DMS53 treated with DMSO at 0.1 percent for 48 hours (cell line): Measurements from ENCODE around the gene SLC6A5.
A peak's percentile ranks its signal among the peaks of the same experiment; 100 is the strongest.

Experiments used
- DNase-seq: peaks from one replicate; lab custom pipeline; 2025; ENCODE audit not compliant: unreplicated experiment; lab: John Stamatoyannopoulos, UW

SLC6A5 gene

DNA sequence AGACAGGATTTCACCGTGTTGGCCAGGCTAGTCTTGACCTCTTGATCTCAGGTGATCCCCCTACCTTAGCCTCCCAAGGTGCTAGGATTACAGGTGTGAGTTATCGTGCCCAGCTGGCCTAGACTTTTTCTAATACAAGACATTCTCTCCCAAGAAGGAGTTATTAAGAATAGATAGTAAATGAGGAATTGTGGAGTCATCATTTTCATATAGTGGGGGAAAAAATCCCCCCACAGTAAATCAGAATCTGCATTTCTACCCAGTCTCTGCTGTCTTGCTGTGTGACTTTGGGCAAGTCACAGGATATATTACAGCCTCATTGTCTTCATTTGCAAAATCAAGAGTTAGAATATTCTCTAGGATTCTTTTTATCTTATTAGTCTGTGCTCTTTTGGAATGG lies 21.6 kb downstream of the SLC6A5 start:
- DNase-seq: no peak

DNA sequence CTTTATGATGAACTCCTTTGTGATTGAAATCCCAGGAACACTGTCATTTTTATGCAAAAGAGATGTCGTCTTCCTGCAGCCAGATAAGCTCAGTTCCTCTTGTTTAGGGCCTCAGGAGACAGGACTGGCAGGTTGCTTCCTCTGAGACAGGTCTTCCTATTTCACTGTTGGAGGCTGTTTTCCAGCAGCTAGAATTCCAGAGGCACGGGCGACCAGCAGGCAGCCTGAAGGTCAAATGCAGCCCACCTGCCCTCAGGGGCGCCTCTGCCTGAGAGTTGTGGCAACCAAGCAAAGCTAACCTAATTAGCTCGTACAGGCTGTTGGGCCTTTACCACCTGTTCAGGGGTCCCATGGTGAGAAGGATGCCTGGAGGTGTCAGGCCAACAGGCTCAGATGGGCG lies 22.3 kb downstream of the SLC6A5 start:
- no peak for DNase-seq

DNA sequence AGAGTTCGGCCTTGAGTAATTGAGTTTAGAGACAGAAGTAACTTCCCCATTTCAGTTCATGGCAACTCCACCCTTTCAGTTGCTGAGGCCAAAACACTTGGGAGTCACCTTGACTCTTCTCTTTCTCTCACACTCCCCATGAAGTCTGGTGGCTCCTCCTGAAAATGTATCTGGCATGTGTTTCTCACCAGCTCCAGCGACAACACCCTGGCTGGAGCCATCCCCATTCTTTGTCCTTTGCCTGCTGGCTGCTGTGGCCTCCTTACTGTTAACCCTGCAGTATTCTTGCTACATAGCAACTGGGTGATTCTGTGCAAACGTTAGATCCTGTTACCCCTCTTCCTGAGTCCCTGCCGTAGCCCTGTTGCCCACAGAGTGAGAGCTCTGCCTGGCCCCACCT lies 23.8 kb downstream of the SLC6A5 start:
- DNase-seq: no peak

GRCh38 chr11:20626279-20626678 lies 26.9 kb downstream of the SLC6A5 start:
- DNase-seq: no peak

- DNase-seq: no peak
Observed at GRCh38 chr11:20627026-20627425, 27.6 kb downstream of the SLC6A5 start.

DNA sequence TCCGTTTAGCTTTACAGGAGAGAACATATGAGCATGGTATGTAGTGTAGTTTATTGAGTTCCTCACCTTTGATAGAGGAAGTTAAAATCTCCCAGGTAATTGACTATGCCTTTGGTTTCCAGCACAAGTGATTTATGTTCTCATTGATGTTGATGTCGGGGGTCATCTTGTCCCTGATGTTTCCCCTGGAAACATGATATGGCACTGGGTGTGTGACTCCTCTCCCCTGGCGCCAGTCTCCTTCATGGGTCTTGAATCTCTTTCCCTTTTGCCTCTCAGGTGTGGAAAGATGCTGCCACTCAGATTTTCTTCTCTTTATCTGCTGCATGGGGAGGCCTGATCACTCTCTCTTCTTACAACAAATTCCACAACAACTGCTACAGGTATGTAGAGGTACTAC lies 28.3 kb downstream of the SLC6A5 start:
- no peak for DNase-seq

- DNase-seq: no peak
Observed at GRCh38 chr11:20631519-20632168, 32.2 kb downstream of the SLC6A5 start.

GRCh38 chr11:20632169-20632532 lies 32.7 kb downstream of the SLC6A5 start:
- no peak for DNase-seq

DNA sequence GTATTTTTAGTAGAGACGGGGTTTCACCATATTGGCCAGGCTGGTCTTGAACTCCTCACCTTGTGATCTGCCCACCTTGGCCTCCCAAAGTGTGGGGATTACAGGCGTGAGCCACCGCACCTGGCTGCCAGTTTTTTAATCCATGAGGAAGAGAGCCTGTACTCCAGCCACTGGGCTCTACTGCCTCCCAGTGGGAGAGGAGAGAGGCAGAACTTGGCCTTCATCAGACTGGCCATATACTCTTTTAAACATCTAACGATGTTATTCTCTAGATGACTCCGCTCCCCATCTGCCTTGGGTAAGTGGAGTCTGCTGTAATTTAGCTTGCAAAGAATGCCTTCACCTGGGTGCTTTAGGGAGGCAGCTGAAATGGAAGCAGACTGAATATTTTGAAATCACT lies 34.6 kb downstream of the SLC6A5 start:
- DNase-seq: no peak

- no peak for DNase-seq
Observed at GRCh38 chr11:20634781-20635180, 35.4 kb downstream of the SLC6A5 start.

- DNase-seq: no peak
Observed at GRCh38 chr11:20638074-20638473, 38.7 kb downstream of the SLC6A5 start.

GRCh38 chr11:20639688-20640087 lies 40.3 kb downstream of the SLC6A5 start:
- no peak for DNase-seq

GRCh38 chr11:20640401-20640800 lies 41.0 kb downstream of the SLC6A5 start:
- DNase-seq: no peak

GRCh38 chr11:20644360-20644759 lies 45.0 kb downstream of the SLC6A5 start:
- DNase-seq: no peak

DNA sequence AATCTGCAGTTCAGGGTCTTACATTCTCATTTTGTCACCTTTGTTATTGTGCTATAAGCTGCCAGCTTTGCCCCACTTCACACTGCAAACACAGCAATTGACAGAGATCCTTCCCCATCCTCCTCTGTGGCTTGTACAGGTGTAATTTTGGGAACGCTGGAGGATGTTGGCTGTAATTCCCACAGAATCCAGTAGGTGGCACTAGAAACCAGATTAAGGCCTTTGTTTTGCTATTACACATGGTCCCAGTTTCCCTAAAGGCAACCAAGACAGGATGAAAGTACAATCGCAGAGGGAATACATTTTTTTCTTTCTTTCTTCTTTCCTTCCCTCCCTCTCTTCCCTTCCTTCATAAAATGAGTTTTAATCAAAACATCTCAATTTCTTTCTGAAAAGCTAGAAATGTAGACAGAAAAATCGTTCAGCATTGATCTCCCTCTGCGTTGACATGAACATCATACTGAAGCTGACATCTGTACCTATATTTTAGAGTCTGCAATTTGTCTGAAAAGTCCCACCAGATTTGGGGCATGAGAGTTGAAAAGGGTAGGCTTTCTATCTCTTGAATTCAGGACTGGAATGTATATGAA lies 48.7 kb downstream of the SLC6A5 start:
- DNase-seq: peak; percentile 46

- no peak for DNase-seq
Observed at GRCh38 chr11:20652150-20652806, 52.9 kb downstream of the SLC6A5 start.

DNA sequence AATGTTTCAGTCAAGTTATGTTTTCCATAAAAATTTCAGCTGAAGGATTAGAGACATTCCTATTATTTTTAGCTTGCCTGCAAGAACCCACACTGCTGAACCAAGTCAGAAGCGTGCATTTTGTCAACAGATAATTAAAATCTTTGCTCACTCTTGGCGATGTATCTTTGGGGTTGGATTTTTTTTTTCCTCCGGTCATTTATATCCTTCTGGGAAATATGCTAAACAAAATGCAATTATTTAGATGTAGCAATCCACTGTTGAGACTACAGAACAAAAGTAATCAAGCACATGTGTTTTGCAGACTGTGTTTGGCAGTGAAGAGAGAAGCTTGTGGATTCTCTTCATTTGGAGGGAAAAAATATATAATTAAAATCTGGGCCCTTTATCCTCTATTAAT lies 54.6 kb downstream of the SLC6A5 start:
- DNase-seq: no peak

- no peak for DNase-seq
Observed at GRCh38 chr11:20656901-20657300, 57.5 kb downstream of the SLC6A5 start.

DNA sequence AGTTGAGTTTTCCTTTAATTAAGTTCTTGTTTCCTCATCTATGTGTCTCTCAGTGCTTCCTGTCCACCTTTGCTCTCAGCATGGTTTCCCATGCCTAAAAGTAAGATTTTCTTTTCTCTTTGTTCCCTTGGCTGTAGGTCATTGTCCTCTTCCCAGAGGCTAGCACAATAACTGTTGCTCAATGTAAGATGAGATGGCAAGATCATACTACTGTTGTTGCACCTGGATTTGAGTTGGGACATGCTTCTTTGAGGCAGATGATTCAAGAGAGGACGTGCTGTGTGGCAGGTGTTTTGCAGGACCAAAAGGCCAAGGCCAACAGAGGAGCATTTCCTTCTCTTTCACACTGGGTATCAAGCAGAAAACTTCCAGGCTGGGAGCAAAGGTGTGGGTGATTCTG lies 58.7 kb downstream of the SLC6A5 start:
- DNase-seq: peak; percentile 67

GRCh38 chr11:20661445-20661844 lies 62.0 kb downstream of the SLC6A5 start:
- no peak for DNase-seq

GRCh38 chr11:20661850-20662249 lies 62.4 kb downstream of the SLC6A5 start:
- DNase-seq: no peak

GRCh38 chr11:20668131-20668809 lies 68.9 kb downstream of the SLC6A5 start:
- no peak for DNase-seq
